ENCODE data around the gene C20orf144. TPM values are rescaled to one million over a fixed set of nuclear protein-coding genes. Genes with fewer than 3 reads are reported as not detected.

Gene C20orf144
- total RNA-seq, 4 donors from 2014 or later = not detected

GRCh38 chr20:33636776-33637175 is 25.4 kb upstream of the C20orf144 start:
- Histone ChIP-seq H3K27me3 (no peaks in the 10 kb centered on the region), H3K36me3 (no peaks in the 10 kb centered on the region), H3K4me3 (no peak overlapping the region), H3K4me1 (no peaks in the 10 kb centered on the region), H3K9me3 (no peaks in the 10 kb centered on the region), H3K27ac (no peak overlapping the region)
- TF ChIP-seq POLR2A (IDR thresholded peaks at IDR 0.05) = no peak
- TF ChIP-seq CTCF (IDR thresholded peaks at IDR 0.05) = no peak
- DNase-seq = no peak
- intact Hi-C loops (cut with DNase I; ENCODE audit: low total_unique reads) = no loop called here

- TF ChIP-seq CTCF (IDR thresholded peaks at IDR 0.05) (no peak), POLR2A (IDR thresholded peaks at IDR 0.05) (no peak)
- no peak for DNase-seq
- no peak overlapping the region for H3K27ac ChIP-seq
- H3K27me3 ChIP-seq = no peaks in the 10 kb centered on the region
- no peak overlapping the region for H3K4me3 ChIP-seq
- intact Hi-C loops (cut with DNase I; ENCODE audit: low total_unique reads) = no loop called here
- H3K36me3 ChIP-seq = no peaks in the 10 kb centered on the region
- no peaks in the 10 kb centered on the region for H3K9me3 ChIP-seq
- H3K4me1 ChIP-seq = no peaks in the 10 kb centered on the region
Measured at GRCh38 chr20:33640287-33640686, 21.8 kb upstream of the C20orf144 start.

- H3K4me3 ChIP-seq = no peak overlapping the region
- intact Hi-C loops (cut with DNase I; ENCODE audit: low total_unique reads) = no loop called here
- no peaks in the 10 kb centered on the region for H3K27me3 ChIP-seq
- no peak for DNase-seq
- H3K36me3 ChIP-seq = no peaks in the 10 kb centered on the region
- no peak for TF ChIP-seq CTCF (IDR thresholded peaks at IDR 0.05)
- no peak for TF ChIP-seq POLR2A (IDR thresholded peaks at IDR 0.05)
- H3K27ac ChIP-seq = no peak overlapping the region
- no peaks in the 10 kb centered on the region for H3K4me1 ChIP-seq
- no peaks in the 10 kb centered on the region for H3K9me3 ChIP-seq
Measured at GRCh38 chr20:33644313-33645071, 17.6 kb upstream of the C20orf144 start.

- Histone ChIP-seq H3K27me3 (no peaks in the 10 kb centered on the region), H3K9me3 (no peaks in the 10 kb centered on the region), H3K4me3 (no peak overlapping the region), H3K36me3 (no peaks in the 10 kb centered on the region), H3K27ac (no peak overlapping the region), H3K4me1 (no peaks in the 10 kb centered on the region)
- no peak for DNase-seq
- no peak for TF ChIP-seq POLR2A (IDR thresholded peaks at IDR 0.05)
- no peak for TF ChIP-seq CTCF (IDR thresholded peaks at IDR 0.05)
- intact Hi-C loops (cut with DNase I; ENCODE audit: low total_unique reads) = no loop called here
Measured at GRCh38 chr20:33645072-33645358, 17.1 kb upstream of the C20orf144 start.

GRCh38 chr20:33645396-33645795 is 16.7 kb upstream of the C20orf144 start:
- H3K9me3 ChIP-seq = no peaks in the 10 kb centered on the region
- no peak overlapping the region for H3K4me3 ChIP-seq
- H3K4me1 ChIP-seq = no peaks in the 10 kb centered on the region
- intact Hi-C loops (cut with DNase I; ENCODE audit: low total_unique reads) = no loop called here
- TF ChIP-seq POLR2A (IDR thresholded peaks at IDR 0.05) = no peak
- no peak for TF ChIP-seq CTCF (IDR thresholded peaks at IDR 0.05)
- no peaks in the 10 kb centered on the region for H3K27me3 ChIP-seq
- no peaks in the 10 kb centered on the region for H3K36me3 ChIP-seq
- no peak overlapping the region for H3K27ac ChIP-seq
- no peak for DNase-seq

Measured in uterus (tissue), 4 donors.